K562 (cell line): ENCODE results near the gene HAUS7. TPM values are rescaled to one million over a fixed set of nuclear protein-coding genes. Genes with fewer than 3 reads are reported as not detected.

ENCODE experiments used
- ATAC-seq: fragments of 200-7000 bp; cut with Tn5 transposase; 3 replicates; pipeline ENCODE4 v1.9.1; 2020; ENCODE audit warnings: moderate library complexity
- BruUV-seq: library from RNA; stranded (reverse); fragments of 400-500 nt; replicated peaks from 2 replicates; lab custom pipeline; 2021; lab: Mats Ljungman, UMichigan
- CTCF ChIA-PET: fragments of 300-600 bp; formaldehyde crosslinking; extraction: SDS; loops from one replicate; lab custom pipeline; 2021; ENCODE audit warnings: low intra/inter-chr PET ratio; lab: Yijun Ruan, JAX
- POLR2A ChIA-PET: fragments of 300-600, 350-650 bp; sonication (Branson Sonifier 250); formaldehyde crosslinking; extraction: SDS; loops from one replicate; lab custom pipeline; 2021; ENCODE audit warnings: antibody characterized with exemption, inconsistent platforms; lab: Yijun Ruan, JAX
- DNase-seq, 4 experiments: peaks; one replicate each; pipeline versions ENCODE4 v3.0.0 to v3.0.0-alpha.2; 2011 to 2018; ENCODE audit warnings: low spot score in 3 of 4, mixed read lengths in 3 of 4; ENCODE audit errors: extremely low read depth in 1 of 4
- FAIRE-seq: peaks from 2 replicates; lab custom pipeline; 2011; peaks lifted over from hg19 to GRCh38; lab: Jason Lieb, UNC
- H2AFZ ChIP-seq: 2 replicates; pipeline ENCODE4 v1.6.0; 2011; ENCODE audit warnings: low read depth, low read length, control low read depth, inconsistent platforms
- H3K27ac ChIP-seq: fragments of 200-600 bp; 3 replicates; pipeline ENCODE4 v1.8.0; 2011; ENCODE audit warnings: low read depth, mild to moderate bottlenecking, control low read depth, inconsistent platforms, low read length, moderate library complexity, mixed read lengths; ENCODE audit errors: extremely low read depth
- H3K27me3 ChIP-seq, 2 experiments: fragments of 300-600 bp in 1 of 2; 2 replicates in 1 of 2; 3 replicates in 1 of 2; pipeline versions ENCODE4 v1.6.0 to v1.8.0; 2011; ENCODE audit warnings: inconsistent platforms in 2 of 2, low read length in 2 of 2, mild to moderate bottlenecking in 1 of 2, mixed read lengths in 1 of 2, moderate library complexity in 1 of 2; ENCODE audit not compliant: control insufficient read depth in 2 of 2, insufficient read depth in 2 of 2
- H3K36me3 ChIP-seq: fragments of 300-600 bp; 3 replicates; pipeline ENCODE4 v1.8.0; 2011; ENCODE audit warnings: mild to moderate bottlenecking, low read length, inconsistent platforms; ENCODE audit not compliant: control insufficient read depth, insufficient read depth
- H3K4me1 ChIP-seq, 2 experiments: fragments of 200-600 bp in 1 of 2; replicated peaks in 1 of 2; 2 replicates in 1 of 2; 3 replicates in 1 of 2; pipeline versions ENCODE4 v1.5.1 to v1.8.0; 2011; ENCODE audit warnings: inconsistent platforms in 2 of 2, low read length in 2 of 2, mild to moderate bottlenecking in 1 of 2, mixed read lengths in 1 of 2, moderate library complexity in 1 of 2; ENCODE audit not compliant: control insufficient read depth in 2 of 2, insufficient read depth in 2 of 2
- H3K4me2 ChIP-seq: 2 replicates; pipeline ENCODE4 v1.6.1; 2011; ENCODE audit warnings: low read length, control low read depth, inconsistent platforms, mixed read lengths; ENCODE audit not compliant: insufficient read depth
- H3K4me3 ChIP-seq: fragments of 200-600 bp; sonication (generic), shearing (Covaris generic); 2 replicates; pipeline ENCODE4 v1.5.1; 2016; ENCODE audit warnings: control low read depth, inconsistent platforms
- H3K79me2 ChIP-seq: fragments of 200-600 bp; 3 replicates; pipeline ENCODE4 v1.8.0; 2011; ENCODE audit warnings: low read length, inconsistent platforms; ENCODE audit not compliant: control insufficient read depth, insufficient read depth
- H3K9ac ChIP-seq, 2 experiments: 2 replicates each; pipeline versions ENCODE4 v1.6.0 to v1.6.1; 2011; ENCODE audit warnings: low read depth in 2 of 2, low read length in 2 of 2, control low read depth in 1 of 2, inconsistent platforms in 1 of 2, mild to moderate bottlenecking in 1 of 2, mixed read lengths in 1 of 2; ENCODE audit not compliant: insufficient read depth in 1 of 2
- H3K9me1 ChIP-seq: one replicate; pipeline ENCODE4 v1.6.0; 2011; ENCODE audit warnings: inconsistent platforms, mild to moderate bottlenecking, low read length, moderate library complexity; ENCODE audit not compliant: control insufficient read depth, insufficient read depth
- H3K9me3 ChIP-seq: replicated peaks from 2 replicates; pipeline ENCODE4 v1.5.1; 2011; ENCODE audit warnings: low read depth, low read length, inconsistent platforms; ENCODE audit not compliant: control insufficient read depth, insufficient read depth
- H4K20me1 ChIP-seq: replicated peaks from 2 replicates; pipeline ENCODE4 v1.6.1; 2011; ENCODE audit warnings: low read length, inconsistent platforms, mixed read lengths; ENCODE audit not compliant: control insufficient read depth, insufficient read depth
- CHD1 ChIP-seq: fragments of 200-600 bp; sonication (generic); IDR thresholded peaks from one replicate; pipeline ENCODE4 v1.6.1; 2012; ENCODE audit warnings: mild to moderate bottlenecking, moderate library complexity, low read length, inconsistent platforms
- RBFOX2 ChIP-seq: fragments of 200-400 bp; formaldehyde crosslinking; IDR thresholded peaks from 2 replicates; pipeline ENCODE4 v1.6.1; 2017; ENCODE audit warnings: low read depth, mild to moderate bottlenecking, low read length, moderate library complexity
- WGBS: fragments of 100-300 bp; shearing (Covaris generic); methylation state at CpG from one replicate; pipeline ENCODE4 v1.1.6; 2016; ENCODE audit warnings: low coverage, mixed read lengths; ENCODE audit not compliant: insufficient coverage; ENCODE audit errors: missing lambda C conversion rate; 5-methylcytosine and 5-hydroxymethylcytosine counted together
- in situ Hi-C: fragments of 300-500 bp; cut with MboI; formaldehyde crosslinking; loops from 4 replicates; pipeline ENCODE4 v1.15.0; 2018; ENCODE audit warnings: inconsistent platforms, mixed read lengths
- intact Hi-C: fragments of 100-400 bp; cut with micrococcal nuclease; formaldehyde crosslinking; loops from 2 replicates; pipeline ENCODE4 v1.14.2; 2022
- polyA plus RNA-seq, 8 experiments: library from polyadenylated mRNA; depleted of rRNA in 4 of 8; stranded (reverse) in 5 of 8; unstranded in 3 of 8; fragments of >200 nt; fragmentation: Nextera tagmentation in 2 of 8; fragmentation: Illumina TruSeq in 1 of 8; extraction: Ambion mirVana in 2 of 8; extraction: Trizol in 1 of 8; gene quantifications; 2 replicates each; pipeline versions ENCODE4 v1.2.1 to v1.2.3, GENCODE V29; 2011 to 2014; ENCODE audit warnings: inconsistent platforms in 1 of 8, missing spikeins in 1 of 8
- total RNA-seq, 7 experiments: library from RNA; depleted of rRNA in 6 of 7; stranded (reverse); fragments of >200 nt in 6 of 7; fragmentation: Illumina TruSeq in 2 of 7; extraction: Trizol in 2 of 7; gene quantifications; 2 replicates each; pipeline versions ENCODE4 v1.2.1 to v1.2.3, GENCODE V29; 2011 to 2021; ENCODE audit warnings: low replicate concordance in 1 of 7
- TF ChIP-seq, protein P1 (sequence below): fragments of 450-650 bp; IDR thresholded peaks from 2 replicates; pipeline ENCODE4 v1.6.1; 2016; ENCODE audit warnings: antibody characterized with exemption

The HAUS7 gene
- total and polyA plus RNA-seq, 9 of the 15 experiments (the other 6 are each of a cell fraction or from before 2014, with no cell fraction given), result 10.0 to 94.9 (median 48.8) TPM

DNA sequence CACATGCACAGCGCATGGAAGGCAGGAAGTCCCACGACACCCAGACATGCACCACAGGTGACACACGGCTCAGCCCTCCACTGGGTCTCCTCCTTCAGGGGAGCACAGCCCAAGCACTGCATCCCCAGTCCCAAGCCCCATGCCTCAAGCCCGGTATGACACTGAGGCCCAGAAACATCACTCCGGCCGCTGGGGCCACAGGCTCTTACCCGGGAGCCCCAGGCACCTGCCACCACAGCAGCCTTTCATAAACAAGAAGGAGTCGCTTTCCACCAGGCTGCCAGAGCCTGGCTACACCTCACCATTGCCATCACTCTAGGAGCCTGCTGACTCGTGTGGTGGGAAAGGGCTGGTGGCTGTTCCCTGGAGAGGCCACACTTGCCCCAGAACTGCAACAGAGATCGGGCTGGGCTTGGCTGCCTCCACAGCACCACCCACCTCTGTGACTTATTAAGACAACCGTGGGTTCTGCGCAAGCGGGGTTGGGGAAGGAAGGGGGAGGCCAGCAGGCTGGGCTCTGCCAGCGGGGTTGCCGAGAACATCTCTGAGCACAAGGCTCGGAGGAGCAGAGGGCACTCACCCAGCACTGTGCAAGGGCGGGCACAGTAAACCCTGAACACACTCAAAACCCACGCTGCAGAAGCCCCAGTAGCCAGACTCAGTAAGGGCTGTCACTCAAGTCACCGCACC, 4.5 kb downstream of the HAUS7 start:
- no peak for ATAC-seq
- BruUV-seq, result no TSS peak
- no peak for DNase-seq
- H3K4me3 ChIP-seq, result no peak overlapping the region
- intact Hi-C loops, result no loop called here
- FAIRE-seq, result no peak
- no peaks in the 10 kb centered on the region for H3K9me1 ChIP-seq
- H3K36me3 ChIP-seq, result peaks cover 75% of the 10 kb centered on the region
- CTCF ChIA-PET, result no interaction called here
- H3K4me1 ChIP-seq, result peaks cover 0 to 26% of the 10 kb centered on the region in 2 experiments; a peak in 2 of 5 replicates
- peaks cover 29% of the 10 kb centered on the region for H3K79me2 ChIP-seq
- H3K4me2 ChIP-seq, result no peak overlapping the region
- POLR2A ChIA-PET, result no interaction called here
- no peak for TF ChIP-seq CHD1
- TF ChIP-seq, protein P1, sequence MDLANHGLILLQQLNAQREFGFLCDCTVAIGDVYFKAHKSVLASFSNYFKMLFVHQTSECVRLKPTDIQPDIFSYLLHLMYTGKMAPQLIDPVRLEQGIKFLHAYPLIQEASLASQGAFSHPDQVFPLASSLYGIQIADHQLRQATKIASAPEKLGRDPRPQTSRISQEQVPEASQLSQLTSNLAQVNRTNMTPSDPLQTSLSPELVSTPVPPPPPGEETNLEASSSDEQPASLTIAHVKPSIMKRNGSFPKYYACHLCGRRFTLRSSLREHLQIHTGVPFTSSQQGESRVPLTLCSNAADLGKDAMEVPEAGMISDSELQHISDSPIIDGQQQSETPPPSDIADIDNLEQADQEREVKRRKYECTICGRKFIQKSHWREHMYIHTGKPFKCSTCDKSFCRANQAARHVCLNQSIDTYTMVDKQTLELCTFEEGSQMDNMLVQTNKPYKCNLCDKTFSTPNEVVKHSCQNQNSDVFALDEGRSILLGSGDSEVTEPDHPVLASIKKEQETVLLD, result no peak
- TF ChIP-seq RBFOX2, result peak; percentile 44; the same call in 1 of the 2 replicates
- TF ChIP-seq, all 486 proteins: peak for 1
- H3K9ac ChIP-seq, result no peak overlapping the region; a peak in 1 of 4 replicates
- 97% methylated on average over 7 of the region's 19 CpGs for WGBS
- no peak overlapping the region for H3K27ac ChIP-seq
- in situ Hi-C loops, result no loop called here
- no peak overlapping the region for H2AFZ ChIP-seq
- H3K9me3 ChIP-seq, result no peaks in the 10 kb centered on the region
- H4K20me1 ChIP-seq, result peaks cover 7% of the 10 kb centered on the region; the same call in 1 of the 2 replicates
- H3K27me3 ChIP-seq, result no peaks in the 10 kb centered on the region
